GM19099 (cell line): Measurements from ENCODE around the gene SNAI1.

ENCODE experiments used
- POLR2A ChIP-seq: IDR thresholded peaks from 3 replicates; pipeline ENCODE4 v1.6.1; 2011; ENCODE audit warnings: low read depth; ENCODE audit not compliant: insufficient read length; ENCODE audit errors: extremely low read depth

The SNAI1 gene

GRCh38 chr20:49981218-49982071 is 1.3 kb upstream of the SNAI1 start:
- no peak for TF ChIP-seq POLR2A

GRCh38 chr20:49982072-49982345 is 771 bp upstream of the SNAI1 start:
- no peak for TF ChIP-seq POLR2A

GRCh38 chr20:49983123-49983847 is 505 bp downstream of the SNAI1 start:
- TF ChIP-seq POLR2A, result no peak

GRCh38 chr20:49983848-49984408 is 1.1 kb downstream of the SNAI1 start:
- TF ChIP-seq POLR2A, result no peak

GRCh38 chr20:49984426-49985153 is 1.8 kb downstream of the SNAI1 start:
- no peak for TF ChIP-seq POLR2A

DNA sequence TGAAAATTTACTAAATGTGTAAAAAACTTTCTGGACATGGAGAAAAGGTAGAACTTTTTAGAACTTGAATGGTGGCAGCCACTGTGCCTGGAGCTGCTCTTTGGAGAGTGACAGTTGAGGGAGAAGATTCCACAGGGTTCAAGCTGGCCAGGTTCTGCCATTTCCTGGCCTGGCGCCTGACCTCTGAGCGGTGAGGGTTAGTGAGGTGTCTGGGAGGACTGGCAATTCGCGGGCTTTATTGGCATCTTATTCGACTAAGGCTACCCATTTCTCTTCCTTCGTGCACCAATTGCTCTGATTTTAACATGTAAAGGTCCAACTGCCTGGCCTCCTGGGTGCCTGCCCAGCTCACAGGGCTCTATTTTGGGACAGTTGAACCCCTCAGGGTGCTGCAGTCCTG is 2.4 kb downstream of the SNAI1 start:
- TF ChIP-seq POLR2A, result no peak

- no peak for TF ChIP-seq POLR2A
Measured at GRCh38 chr20:49985617-49986016, 2.8 kb downstream of the SNAI1 start.

GRCh38 chr20:49986049-49986448 is 3.3 kb downstream of the SNAI1 start:
- no peak for TF ChIP-seq POLR2A

DNA sequence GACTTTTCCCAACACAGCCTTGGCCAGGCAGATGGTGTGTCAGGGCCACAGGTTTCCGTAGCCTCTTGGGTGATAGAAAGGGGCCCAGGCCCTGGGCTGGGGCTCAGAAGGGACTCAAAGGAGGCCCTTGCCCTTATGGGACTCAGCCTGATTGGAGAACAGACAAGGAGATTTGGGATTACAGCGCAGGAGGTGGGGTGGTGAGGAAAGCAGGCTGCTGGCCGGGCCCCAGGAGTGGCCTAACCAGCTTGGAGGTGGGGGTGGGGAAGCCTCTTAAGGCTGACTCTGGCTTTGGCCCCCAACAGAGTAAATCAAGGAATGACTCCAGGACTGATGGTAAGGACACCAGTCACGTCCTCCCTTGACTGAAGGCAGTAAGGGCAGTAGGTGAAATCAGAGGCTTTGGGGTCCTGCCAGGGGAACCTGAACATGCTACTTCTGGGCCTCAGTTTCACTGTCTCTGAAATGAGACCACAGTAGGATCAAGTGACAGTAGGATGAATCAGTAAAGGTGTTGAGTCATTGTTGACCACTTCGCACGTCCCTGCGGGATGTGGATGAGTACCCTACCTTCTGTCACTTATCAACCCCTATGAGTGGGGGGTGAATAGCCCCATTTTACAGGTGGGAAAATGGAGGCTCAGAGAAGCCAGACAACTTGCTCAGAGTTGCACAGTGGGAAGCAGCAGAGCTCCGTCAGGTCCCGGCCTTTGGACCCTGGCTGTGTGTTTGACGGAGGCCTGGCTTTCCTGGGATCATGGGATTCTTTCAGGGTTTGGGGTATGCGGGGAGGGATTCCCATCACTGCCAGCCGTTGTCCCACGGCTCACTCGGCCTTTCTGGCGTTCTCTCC is 4.5 kb downstream of the SNAI1 start:
- no peak for TF ChIP-seq POLR2A

DNA sequence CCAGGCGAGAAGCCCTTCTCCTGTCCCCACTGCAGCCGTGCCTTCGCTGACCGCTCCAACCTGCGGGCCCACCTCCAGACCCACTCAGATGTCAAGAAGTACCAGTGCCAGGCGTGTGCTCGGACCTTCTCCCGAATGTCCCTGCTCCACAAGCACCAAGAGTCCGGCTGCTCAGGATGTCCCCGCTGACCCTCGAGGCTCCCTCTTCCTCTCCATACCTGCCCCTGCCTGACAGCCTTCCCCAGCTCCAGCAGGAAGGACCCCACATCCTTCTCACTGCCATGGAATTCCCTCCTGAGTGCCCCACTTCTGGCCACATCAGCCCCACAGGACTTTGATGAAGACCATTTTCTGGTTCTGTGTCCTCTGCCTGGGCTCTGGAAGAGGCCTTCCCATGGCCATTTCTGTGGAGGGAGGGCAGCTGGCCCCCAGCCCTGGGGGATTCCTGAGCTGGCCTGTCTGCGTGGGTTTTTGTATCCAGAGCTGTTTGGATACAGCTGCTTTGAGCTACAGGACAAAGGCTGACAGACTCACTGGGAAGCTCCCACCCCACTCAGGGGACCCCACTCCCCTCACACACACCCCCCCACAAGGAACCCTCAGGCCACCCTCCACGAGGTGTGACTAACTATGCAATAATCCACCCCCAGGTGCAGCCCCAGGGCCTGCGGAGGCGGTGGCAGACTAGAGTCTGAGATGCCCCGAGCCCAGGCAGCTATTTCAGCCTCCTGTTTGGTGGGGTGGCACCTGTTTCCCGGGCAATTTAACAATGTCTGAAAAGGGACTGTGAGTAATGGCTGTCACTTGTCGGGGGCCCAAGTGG is 5.3 kb downstream of the SNAI1 start:
- no peak for TF ChIP-seq POLR2A

GRCh38 chr20:49989234-49990065 is 6.7 kb downstream of the SNAI1 start:
- no peak for TF ChIP-seq POLR2A

- TF ChIP-seq POLR2A, result no peak
Measured at GRCh38 chr20:49990271-49990720, 7.5 kb downstream of the SNAI1 start.

DNA sequence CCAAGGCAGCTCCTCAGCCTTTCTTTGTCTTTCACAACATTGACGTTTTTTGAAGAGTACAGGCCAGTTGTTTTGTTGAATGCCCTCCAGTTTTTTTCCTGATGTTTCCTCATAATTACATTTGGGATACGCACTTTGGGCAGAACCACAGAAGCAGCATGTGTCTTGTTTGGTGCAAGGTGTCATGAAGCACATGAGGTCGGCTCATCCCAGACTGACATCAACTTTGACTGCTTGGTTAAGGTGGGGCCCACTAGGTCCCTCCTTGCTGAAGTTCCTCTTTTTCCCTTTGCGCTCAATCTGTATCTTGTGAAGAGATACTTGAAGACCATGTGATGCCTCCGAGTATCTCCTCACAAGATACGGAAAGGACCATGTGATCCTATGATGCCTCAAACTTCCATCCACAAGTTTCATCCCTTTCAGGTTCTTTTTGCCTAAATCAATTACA is 10.5 kb downstream of the SNAI1 start:
- TF ChIP-seq POLR2A, result no peak

DNA sequence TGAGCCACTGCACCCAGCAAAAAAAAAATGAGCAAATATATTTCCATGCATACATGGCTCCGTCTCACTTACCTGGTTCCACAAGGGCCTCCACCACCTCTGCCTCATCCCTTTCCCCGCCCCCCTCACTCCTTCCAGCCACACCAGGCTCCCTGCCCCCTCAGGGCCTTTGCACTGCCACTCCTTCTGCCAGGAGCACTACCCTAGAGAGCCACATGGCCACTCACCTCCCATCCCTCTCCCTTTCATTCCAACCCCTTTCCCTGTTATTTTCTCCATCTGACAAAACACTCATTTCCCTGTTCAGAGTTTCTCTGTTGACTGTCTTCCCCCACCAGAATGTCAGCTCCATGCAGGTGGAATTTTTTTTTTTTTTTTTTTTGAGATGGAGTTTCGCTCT is 12.8 kb downstream of the SNAI1 start:
- no peak for TF ChIP-seq POLR2A
